Naive thymus-derived CD4-positive, alpha-beta T cell (primary cell): ENCODE measurements around the gene RBP4. TPM values are rescaled to one million over a fixed set of nuclear protein-coding genes. Genes with fewer than 3 reads are reported as not detected.

ENCODE experiments used
- ATAC-seq: fragments of 150-1000 bp; cut with Tn5 transposase; 2 replicates; pipeline ENCODE4 v1.10.0; 2021; ENCODE audit warnings: mild to moderate bottlenecking, moderate library complexity
- CTCF ChIA-PET: fragments of 350-600 bp; sonication (Branson Sonifier 250); formaldehyde crosslinking; loops from one replicate; lab custom pipeline; 2021; ENCODE audit warnings: antibody characterized with exemption; lab: Charles Lee
- POLR2A ChIA-PET: fragments of 350-600 bp; sonication (Branson Sonifier 250); formaldehyde crosslinking; loops from one replicate; lab custom pipeline; 2021; ENCODE audit warnings: antibody characterized with exemption, inconsistent platforms; lab: Charles Lee
- DNase-seq, 9 donors: peaks; one replicate each; pipeline versions ENCODE4 v3.0.0 to v3.0.0-alpha.2; 2020 to 2022; ENCODE audit warnings: mixed read lengths in 1 of 9
- H3K27ac ChIP-seq: one replicate; pipeline ENCODE4 v1.7.0; 2013; ENCODE audit warnings: mild to moderate bottlenecking, low read depth, low read length, moderate library complexity
- H3K27me3 ChIP-seq, 2 donors: one replicate each; pipeline ENCODE4 v1.7.0; 2013; ENCODE audit warnings: low read length in 2 of 2, mild to moderate bottlenecking in 2 of 2, moderate library complexity in 2 of 2; ENCODE audit not compliant: control insufficient read depth in 2 of 2, insufficient read depth in 2 of 2
- H3K36me3 ChIP-seq, 3 experiments: 1 replicate in 2 of 3; 2 replicates in 1 of 3; pipeline ENCODE4 v1.7.0; 2013; ENCODE audit warnings: low read length in 3 of 3, mild to moderate bottlenecking in 3 of 3, moderate library complexity in 1 of 3; ENCODE audit not compliant: insufficient read depth in 3 of 3, control insufficient read depth in 2 of 3
- H3K4me1 ChIP-seq, 2 donors: one replicate each; pipeline ENCODE4 v1.7.0; 2013; ENCODE audit warnings: low read length in 2 of 2, mild to moderate bottlenecking in 2 of 2, moderate library complexity in 1 of 2; ENCODE audit not compliant: control insufficient read depth in 2 of 2, insufficient read depth in 2 of 2
- H3K4me3 ChIP-seq: 2 replicates; pipeline ENCODE4 v1.7.0; 2013; ENCODE audit warnings: mild to moderate bottlenecking, low read length
- H3K9me3 ChIP-seq, 3 experiments: 1 replicate in 2 of 3; 2 replicates in 1 of 3; pipeline ENCODE4 v1.7.0; 2013; ENCODE audit warnings: low read length in 3 of 3; ENCODE audit not compliant: control insufficient read depth in 2 of 3
- H3K27ac Mint-ChIP-seq, 9 donors: one replicate each; pipeline ENCODE4 v1.8.0; 2020 to 2022; ENCODE audit warnings: mixed read lengths in 9 of 9, mild to moderate bottlenecking in 8 of 9, moderate library complexity in 5 of 9, inconsistent platforms in 2 of 9
- H3K27me3 Mint-ChIP-seq, 5 donors: one replicate each; pipeline ENCODE4 v1.8.0; 2021 to 2022; ENCODE audit warnings: mixed read lengths in 5 of 5, mild to moderate bottlenecking in 1 of 5
- H3K36me3 Mint-ChIP-seq, 5 donors: one replicate each; pipeline ENCODE4 v1.8.0; 2020 to 2022; ENCODE audit warnings: mixed read lengths in 5 of 5, mild to moderate bottlenecking in 3 of 5, inconsistent platforms in 1 of 5
- H3K4me1 Mint-ChIP-seq, 7 donors: one replicate each; pipeline ENCODE4 v1.8.0; 2020 to 2022; ENCODE audit warnings: mixed read lengths in 7 of 7, mild to moderate bottlenecking in 3 of 7, inconsistent platforms in 1 of 7
- H3K4me3 Mint-ChIP-seq, 10 donors: one replicate each; pipeline ENCODE4 v1.8.0; 2020 to 2022; ENCODE audit warnings: mild to moderate bottlenecking in 10 of 10, mixed read lengths in 10 of 10, moderate library complexity in 6 of 10, inconsistent platforms in 2 of 10
- H3K9me3 Mint-ChIP-seq, 11 donors: one replicate each; pipeline ENCODE4 v1.8.0; 2020 to 2022; ENCODE audit warnings: mixed read lengths in 11 of 11, mild to moderate bottlenecking in 4 of 11, inconsistent platforms in 1 of 11, moderate library complexity in 1 of 11
- intact Hi-C, 2 donors: fragments of 100-400 bp; cut with micrococcal nuclease; formaldehyde crosslinking; loops; one replicate each; pipeline ENCODE4 v1.15.1; 2023
- polyA plus RNA-seq, 2 donors: library from polyadenylated mRNA; unstranded; fragments of 300-500 nt; fragmentation: Illumina TruSeq; gene quantifications; one replicate each; pipeline ENCODE4 v1.2.3, GENCODE V29; 2021
- total RNA-seq, 6 experiments: library from RNA in 5 of 6; stranded (reverse) in 5 of 6; gene quantifications; 1 replicate in 5 of 6; 2 replicates in 1 of 6; pipeline ENCODE4 v1.2.3 and lab custom pipeline; 2021 to 2026

RBP4 gene
- total and polyA plus RNA-seq, 7 experiments from 2014 or later: not detected

DNA sequence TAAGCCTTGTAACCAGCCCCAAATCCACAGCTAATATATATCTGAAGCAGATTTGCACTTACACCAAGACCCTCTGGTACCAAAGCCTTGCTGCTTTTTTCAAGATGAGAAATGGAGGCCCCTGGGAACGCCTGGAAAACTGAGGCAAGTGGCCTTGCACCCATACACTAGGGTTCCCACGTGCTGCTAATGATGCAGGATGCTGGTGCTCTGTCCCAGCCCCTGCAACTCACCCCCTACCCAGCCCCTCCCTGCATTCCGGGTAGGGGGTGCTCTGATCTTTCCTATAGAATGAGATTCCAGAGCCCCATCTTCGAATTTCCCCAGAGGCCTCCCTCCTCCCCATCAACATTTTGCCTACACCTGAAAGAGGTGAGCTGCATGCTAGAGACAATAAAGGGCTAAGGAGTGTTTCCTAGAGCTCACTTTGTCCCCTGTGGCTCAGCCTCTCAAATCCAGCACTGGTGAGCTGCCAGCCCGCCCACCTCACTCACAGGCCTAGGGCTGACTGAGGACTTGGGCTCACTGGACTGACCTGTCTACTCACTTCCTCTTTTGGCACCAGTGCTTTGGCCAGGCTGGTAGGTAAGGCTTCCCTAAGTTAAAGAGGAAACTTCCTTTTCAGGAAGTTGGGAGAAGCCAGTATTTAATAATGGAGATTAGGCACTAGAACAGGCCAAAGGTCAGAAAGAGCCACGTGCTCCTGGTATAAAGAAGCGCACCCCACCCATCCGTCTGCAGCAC lies 9.8 kb downstream of the RBP4 start:
- CTCF ChIA-PET: interaction anchor here (0.5 kb wide), 1 partner anchor 1753 kb away, joined by 3 read pairs; no protein-coding TSS in a partner anchor
- no peaks in the 10 kb centered on the region for H3K4me1 ChIP-seq
- Mint-ChIP-seq H3K27me3 (peaks cover 0 to 18% (median 4%) of the 10 kb centered on the region in 5 donors), H3K27ac (no peak overlapping the region), H3K9me3 (peaks cover 0 to under 1% (median 0%) of the 10 kb centered on the region in 11 donors), H3K4me1 (no peaks in the 10 kb centered on the region), H3K4me3 (no peak overlapping the region), H3K36me3 (no peaks in the 10 kb centered on the region)
- H3K4me3 ChIP-seq: no peak overlapping the region
- H3K9me3 ChIP-seq: no peaks in the 10 kb centered on the region
- no peak for DNase-seq
- no peak for ATAC-seq
- H3K27me3 ChIP-seq: no peaks in the 10 kb centered on the region
- intact Hi-C loops: no loop called here
- no peaks in the 10 kb centered on the region for H3K36me3 ChIP-seq
- no peak overlapping the region for H3K27ac ChIP-seq
- POLR2A ChIA-PET: no interaction called here

GRCh38 chr10:93590638-93591037 lies 10.4 kb downstream of the RBP4 start:
- Mint-ChIP-seq H3K9me3 (peaks cover 0 to 2% (median 0%) of the 10 kb centered on the region in 11 donors), H3K36me3 (no peaks in the 10 kb centered on the region), H3K4me1 (no peaks in the 10 kb centered on the region), H3K4me3 (no peak overlapping the region), H3K27me3 (peaks cover 0 to 18% (median 4%) of the 10 kb centered on the region in 5 donors), H3K27ac (no peak overlapping the region)
- ChIA-PET POLR2A (no interaction called here), CTCF (interaction anchor here (0.5 kb wide), 1 partner anchor 1753 kb away, joined by 3 read pairs; no protein-coding TSS in a partner anchor)
- intact Hi-C loops: no loop called here
- no peaks in the 10 kb centered on the region for H3K27me3 ChIP-seq
- ATAC-seq (no peak), DNase-seq (no peak)
- no peak overlapping the region for H3K27ac ChIP-seq
- no peaks in the 10 kb centered on the region for H3K4me1 ChIP-seq
- H3K4me3 ChIP-seq: no peak overlapping the region
- H3K36me3 ChIP-seq: no peaks in the 10 kb centered on the region
- no peaks in the 10 kb centered on the region for H3K9me3 ChIP-seq

DNA sequence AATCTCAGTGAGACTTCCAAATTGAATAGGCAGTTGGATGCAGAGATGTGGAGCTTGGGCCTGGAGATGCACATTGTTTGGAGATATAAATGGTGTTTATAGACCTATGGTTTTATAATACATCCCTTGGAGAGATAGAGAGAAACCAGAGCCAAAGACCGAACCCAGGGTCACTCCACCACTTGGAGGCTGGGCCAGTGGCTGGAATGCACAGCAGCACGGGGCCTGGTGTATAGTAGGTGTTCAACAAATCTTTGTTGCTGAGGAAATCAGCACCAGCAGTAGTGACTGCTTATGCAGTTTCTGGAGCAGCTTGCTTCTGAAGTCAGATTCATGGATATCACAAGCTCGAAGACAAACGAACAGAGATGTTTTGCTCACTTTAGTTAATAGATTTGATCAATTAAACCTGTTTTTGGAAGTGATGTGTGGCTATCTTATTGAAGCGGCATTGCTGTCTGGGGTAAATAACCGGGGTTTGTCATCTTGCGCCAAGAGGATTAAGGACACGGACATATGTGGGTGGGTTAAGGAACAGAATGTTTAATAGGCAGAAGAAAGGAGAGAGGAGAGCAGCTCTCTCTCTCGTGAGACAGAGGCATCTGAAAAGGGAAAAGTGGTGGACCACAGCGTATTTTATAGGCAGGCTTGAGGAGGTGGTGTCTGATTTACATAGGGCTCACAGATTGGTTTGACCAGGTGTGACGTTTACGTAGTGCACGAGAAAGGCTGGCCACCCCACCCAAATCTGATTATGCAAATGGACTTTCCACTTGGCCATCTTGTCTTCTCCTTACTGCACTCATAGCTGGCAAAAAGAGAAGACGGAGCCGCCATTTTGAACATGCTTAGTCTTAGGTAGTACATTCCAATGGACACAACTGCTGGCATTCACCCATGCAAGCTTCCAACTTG lies 11.1 kb downstream of the RBP4 start:
- DNase-seq (no peak), ATAC-seq (no peak)
- Mint-ChIP-seq H3K27me3 (peaks cover 0 to 18% (median 4%) of the 10 kb centered on the region in 5 donors), H3K4me3 (no peak overlapping the region), H3K36me3 (no peaks in the 10 kb centered on the region), H3K27ac (no peak overlapping the region), H3K9me3 (peaks cover 0 to 2% (median 0%) of the 10 kb centered on the region in 11 donors), H3K4me1 (no peaks in the 10 kb centered on the region)
- no peaks in the 10 kb centered on the region for H3K27me3 ChIP-seq
- intact Hi-C loops: no loop called here
- no peaks in the 10 kb centered on the region for H3K36me3 ChIP-seq
- POLR2A ChIA-PET: no interaction called here
- H3K9me3 ChIP-seq: no peaks in the 10 kb centered on the region
- H3K4me3 ChIP-seq: no peak overlapping the region
- H3K4me1 ChIP-seq: no peaks in the 10 kb centered on the region
- CTCF ChIA-PET: interaction anchor here (0.9 kb wide), 1 partner anchor 11 kb away, joined by 3 read pairs; no protein-coding TSS in a partner anchor
- no peak overlapping the region for H3K27ac ChIP-seq

GRCh38 chr10:93584445-93584844 lies 16.6 kb downstream of the RBP4 start:
- peaks cover 0 to 24% (median 14%) of the 10 kb centered on the region in 5 donors for H3K27me3 Mint-ChIP-seq
- peaks cover 0 to 16% (median 8%) of the 10 kb centered on the region in 11 donors for H3K9me3 Mint-ChIP-seq
- no peak overlapping the region for H3K27ac ChIP-seq

DNA sequence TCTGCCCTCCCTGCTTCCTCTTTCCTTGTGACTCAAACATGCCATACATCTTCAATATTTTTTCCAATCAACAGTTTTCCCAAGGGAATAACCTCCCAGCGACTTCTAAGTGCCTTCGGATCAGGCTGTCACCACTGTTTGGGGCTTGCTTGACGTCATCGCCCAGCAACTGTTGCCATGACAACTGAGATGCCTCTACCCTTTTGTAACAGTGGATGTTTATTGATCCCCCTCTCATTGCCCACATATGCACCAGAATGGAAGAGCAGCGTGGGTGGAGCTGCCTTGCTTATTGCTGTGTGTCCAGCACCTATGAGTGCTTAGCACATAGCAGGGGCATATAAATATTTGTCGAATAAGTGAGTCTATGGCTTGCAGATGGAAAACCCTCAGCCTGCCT lies 20.2 kb downstream of the RBP4 start:
- Histone ChIP-seq H3K27ac (no peak overlapping the region), H3K9me3 (peaks cover 0 to 11% (median 0%) of the 10 kb centered on the region in 3 experiments), H3K36me3 (no peaks in the 10 kb centered on the region), H3K4me1 (no peaks in the 10 kb centered on the region), H3K27me3 (no peaks in the 10 kb centered on the region), H3K4me3 (no peak overlapping the region)
- Mint-ChIP-seq H3K4me3 (no peak overlapping the region), H3K9me3 (peaks cover 0 to 27% (median 10%) of the 10 kb centered on the region in 11 donors), H3K27ac (no peak overlapping the region), H3K36me3 (peaks cover 0 to 9% (median 4%) of the 10 kb centered on the region in 5 donors), H3K27me3 (peaks cover 4 to 22% (median 15%) of the 10 kb centered on the region in 5 donors), H3K4me1 (no peaks in the 10 kb centered on the region)
- ChIA-PET CTCF (no interaction called here), POLR2A (no interaction called here)
- no peak for ATAC-seq
- intact Hi-C loops: no loop called here
- DNase-seq: no peak

More at GRCh38 chr10:93584445-93584844, 16.6 kb downstream of the RBP4 start:
- no peaks in the 10 kb centered on the region for H3K36me3 ChIP-seq
- ATAC-seq (no peak), DNase-seq (no peak)
- no peaks in the 10 kb centered on the region for H3K4me1 ChIP-seq
- ChIA-PET POLR2A (no interaction called here), CTCF (no interaction called here)
- Mint-ChIP-seq H3K4me1 (no peaks in the 10 kb centered on the region), H3K27ac (no peak overlapping the region), H3K36me3 (peaks cover 0 to 7% (median 0%) of the 10 kb centered on the region in 5 donors), H3K4me3 (no peak overlapping the region)
- H3K27me3 ChIP-seq: no peaks in the 10 kb centered on the region
- H3K9me3 ChIP-seq: peaks cover 0 to 11% (median 0%) of the 10 kb centered on the region in 3 experiments
- H3K4me3 ChIP-seq: no peak overlapping the region
- intact Hi-C loops: no loop called here

DNA sequence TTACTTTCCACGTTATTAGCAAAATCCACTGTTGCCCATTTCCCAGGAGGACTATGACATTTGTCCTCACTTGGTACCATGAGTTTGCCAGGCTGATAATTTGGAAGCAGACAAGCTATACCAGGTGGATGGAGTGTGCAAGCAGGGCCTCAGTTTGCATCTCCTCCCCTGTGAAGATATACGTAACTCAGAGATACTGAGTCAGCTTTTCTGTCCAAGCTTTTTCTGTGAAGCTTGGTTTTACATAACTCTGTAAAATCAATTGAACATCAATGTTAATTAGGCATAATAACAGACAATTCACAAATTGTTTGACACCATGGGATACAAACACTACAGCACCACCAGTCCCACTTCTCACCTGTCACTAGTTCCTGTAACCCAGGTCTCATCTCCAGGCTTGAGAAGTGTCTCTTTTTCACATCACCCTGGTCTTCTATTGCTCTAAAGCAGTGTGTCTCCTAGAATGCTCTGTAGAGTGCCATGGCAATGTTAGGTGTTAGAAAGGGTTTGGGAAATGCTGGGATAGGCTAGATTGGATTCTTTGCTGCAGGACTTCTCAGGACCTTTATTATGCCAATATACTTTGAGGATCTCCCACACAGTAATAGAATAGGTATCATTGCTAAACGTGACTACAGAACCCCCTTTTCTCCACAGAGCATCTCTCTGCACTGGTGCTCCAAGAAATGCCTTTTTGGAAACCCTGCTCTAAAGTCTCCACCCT lies 20.9 kb downstream of the RBP4 start:
- intact Hi-C loops: no loop called here
- peaks cover 0 to 27% (median 10%) of the 10 kb centered on the region in 11 donors for H3K9me3 Mint-ChIP-seq
- CTCF ChIA-PET: interaction anchor here (1.1 kb wide), 1 partner anchor 9 kb away, joined by 3 read pairs; no protein-coding TSS in a partner anchor
- no peak overlapping the region for H3K27ac Mint-ChIP-seq
- H3K27me3 ChIP-seq: no peaks in the 10 kb centered on the region
- DNase-seq: no peak
- no peaks in the 10 kb centered on the region for H3K36me3 ChIP-seq
- peaks cover 0 to 9% (median 4%) of the 10 kb centered on the region in 5 donors for H3K36me3 Mint-ChIP-seq
- H3K9me3 ChIP-seq: peaks cover 0 to 11% (median 0%) of the 10 kb centered on the region in 3 experiments
- peaks cover 4 to 21% (median 15%) of the 10 kb centered on the region in 5 donors for H3K27me3 Mint-ChIP-seq
- H3K4me1 Mint-ChIP-seq: no peaks in the 10 kb centered on the region
- POLR2A ChIA-PET: no interaction called here
- no peak overlapping the region for H3K4me3 Mint-ChIP-seq
- no peaks in the 10 kb centered on the region for H3K4me1 ChIP-seq
- H3K27ac ChIP-seq: no peak overlapping the region
- H3K4me3 ChIP-seq: no peak overlapping the region
- no peak for ATAC-seq
